Mesenchymal stem cell (in vitro differentiated cells and primary cell): Measurements from ENCODE around the gene KCTD10.
A peak's percentile ranks its signal among the peaks of the same experiment; 100 is the strongest.

ENCODE experiments used
- DNase-seq: peaks from one replicate; pipeline ENCODE4 v3.0.0-alpha.2; 2013
- H2AFZ ChIP-seq: one replicate; pipeline ENCODE4 v1.6.1; 2013; ENCODE audit warnings: low read depth, mild to moderate bottlenecking, control low read depth, inconsistent platforms, low read length, moderate library complexity
- H2AK5ac ChIP-seq: 2 replicates; pipeline ENCODE4 v1.6.1; 2013; ENCODE audit warnings: low read length, moderate library complexity, mild to moderate bottlenecking, inconsistent platforms; ENCODE audit not compliant: severe bottlenecking
- H2BK120ac ChIP-seq: one replicate; pipeline ENCODE4 v1.6.1; 2013; ENCODE audit warnings: low read depth, mild to moderate bottlenecking, inconsistent platforms, low read length, moderate library complexity
- H2BK12ac ChIP-seq, 2 experiments: one replicate each; pipeline ENCODE4 v1.6.1; 2013; ENCODE audit warnings: inconsistent platforms in 2 of 2, low read length in 2 of 2, mild to moderate bottlenecking in 2 of 2, moderate library complexity in 2 of 2, control low read depth in 1 of 2
- H2BK15ac ChIP-seq: one replicate; pipeline ENCODE4 v1.6.1; 2013; ENCODE audit warnings: mild to moderate bottlenecking, low read depth, inconsistent platforms; ENCODE audit not compliant: poor library complexity, severe bottlenecking
- H2BK5ac ChIP-seq: 2 replicates; pipeline ENCODE4 v1.6.1; 2013; ENCODE audit warnings: low read depth, mild to moderate bottlenecking, low read length, control low read depth, inconsistent platforms; ENCODE audit not compliant: poor library complexity, severe bottlenecking
- H3K14ac ChIP-seq, 2 experiments: one replicate each; pipeline ENCODE4 v1.6.1; 2013; ENCODE audit warnings: inconsistent platforms in 2 of 2, low read length in 2 of 2, control low read depth in 1 of 2, mild to moderate bottlenecking in 1 of 2, moderate library complexity in 1 of 2
- H3K18ac ChIP-seq, 2 experiments: one replicate each; pipeline ENCODE4 v1.6.1; 2013; ENCODE audit warnings: inconsistent platforms in 2 of 2, low read length in 2 of 2, control low read depth in 1 of 2, low read depth in 1 of 2, mild to moderate bottlenecking in 1 of 2
- H3K23ac ChIP-seq, 2 experiments: one replicate each; pipeline ENCODE4 v1.6.1; 2013; ENCODE audit warnings: inconsistent platforms in 2 of 2, low read length in 2 of 2, mild to moderate bottlenecking in 2 of 2, moderate library complexity in 2 of 2, control low read depth in 1 of 2
- H3K27ac ChIP-seq: 2 replicates; pipeline ENCODE4 v1.5.1; 2013; ENCODE audit warnings: mild to moderate bottlenecking, moderate library complexity, low read length, control low read depth, inconsistent platforms; ENCODE audit not compliant: poor library complexity, severe bottlenecking
- H3K27me3 ChIP-seq, 2 experiments: 2 replicates each; pipeline versions ENCODE4 v1.6.1 to v1.7.0; 2013; ENCODE audit warnings: low read length in 2 of 2, mild to moderate bottlenecking in 2 of 2, moderate library complexity in 2 of 2, control low read depth in 1 of 2, inconsistent platforms in 1 of 2; ENCODE audit not compliant: control insufficient read depth in 1 of 2, insufficient read depth in 1 of 2
- H3K36me3 ChIP-seq, 2 experiments: 2 replicates each; pipeline versions ENCODE4 v1.6.1 to v1.7.0; 2013; ENCODE audit warnings: low read length in 2 of 2, control low read depth in 1 of 2, inconsistent platforms in 1 of 2, low read depth in 1 of 2, mild to moderate bottlenecking in 1 of 2; ENCODE audit not compliant: insufficient read depth in 2 of 2, control insufficient read depth in 1 of 2
- H3K4ac ChIP-seq, 2 experiments: one replicate each; pipeline ENCODE4 v1.6.1; 2013; ENCODE audit warnings: inconsistent platforms in 2 of 2, low read length in 2 of 2, mild to moderate bottlenecking in 2 of 2, moderate library complexity in 2 of 2, control low read depth in 1 of 2, low read depth in 1 of 2
- H3K4me1 ChIP-seq: 2 replicates; pipeline ENCODE4 v1.6.1; 2013; ENCODE audit warnings: low read depth, low read length, control low read depth; ENCODE audit not compliant: control insufficient read depth, insufficient read depth
- H3K4me2 ChIP-seq: 2 replicates; pipeline ENCODE4 v1.6.1; 2013; ENCODE audit warnings: low read length, mild to moderate bottlenecking, inconsistent platforms; ENCODE audit not compliant: poor library complexity, severe bottlenecking
- H3K4me3 ChIP-seq, 2 experiments: 2 replicates each; pipeline versions ENCODE4 v1.5.1 to v1.7.0; 2013; ENCODE audit warnings: low read length in 2 of 2, mild to moderate bottlenecking in 2 of 2, control low read depth in 1 of 2, low read depth in 1 of 2; ENCODE audit not compliant: insufficient read depth in 1 of 2
- H3K79me1 ChIP-seq: replicated peaks from 2 replicates; pipeline ENCODE4 v1.6.1; 2013; ENCODE audit warnings: mild to moderate bottlenecking, control low read depth, low read length, inconsistent platforms; ENCODE audit not compliant: poor library complexity, severe bottlenecking
- H3K9ac ChIP-seq: 2 replicates; pipeline ENCODE4 v1.7.0; 2013; ENCODE audit warnings: mild to moderate bottlenecking, low read length, moderate library complexity
- H3K9me3 ChIP-seq: 2 replicates; pipeline ENCODE4 v1.7.0; 2013; ENCODE audit warnings: mild to moderate bottlenecking, low read length; ENCODE audit not compliant: control insufficient read depth
- H4K8ac ChIP-seq: one replicate; pipeline ENCODE4 v1.6.1; 2013; ENCODE audit warnings: inconsistent platforms, mild to moderate bottlenecking, low read length, moderate library complexity
- H4K91ac ChIP-seq: one replicate; pipeline ENCODE4 v1.6.1; 2013; ENCODE audit warnings: mild to moderate bottlenecking, low read length, inconsistent platforms
- WGBS: methylation state at CpG from one replicate; pipeline ENCODE4 v1.1.7; 2013; ENCODE audit warnings: mixed read lengths; 5-methylcytosine and 5-hydroxymethylcytosine counted together

KCTD10 gene

DNA sequence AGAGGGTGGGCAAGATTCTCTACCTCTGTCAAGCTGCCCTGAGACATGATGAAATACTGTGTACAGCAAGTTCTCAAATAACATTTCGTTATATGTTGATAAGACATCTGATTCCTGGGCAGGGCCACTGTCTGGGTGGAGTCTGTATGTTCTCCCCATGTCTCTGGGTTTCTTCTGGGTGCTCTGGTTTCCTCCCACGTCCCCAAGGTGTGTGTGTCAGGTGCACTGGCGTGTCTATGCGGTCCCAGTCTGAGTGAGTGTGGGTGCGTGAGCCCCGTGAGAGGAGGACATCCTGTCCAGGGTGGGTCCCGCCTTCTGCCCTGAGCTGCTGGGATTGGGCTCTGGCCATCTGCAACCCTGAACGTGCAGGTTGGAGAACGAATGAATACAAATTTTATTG is 29.6 kb downstream of the KCTD10 start:
- Histone ChIP-seq H3K9me3 (no peaks in the 10 kb centered on the region), H2BK15ac (peak overlapping the region; percentile 8), H4K8ac (no peak overlapping the region), H3K27me3 (no peaks in the 10 kb centered on the region), H2BK12ac (no peak overlapping the region), H3K23ac (no peak overlapping the region), H3K14ac (no peak overlapping the region), H3K27ac (no peak overlapping the region), H2BK120ac (no peak overlapping the region), H2AFZ (no peak overlapping the region), H2BK5ac (no peak overlapping the region), H3K4me2 (no peak overlapping the region), H4K91ac (no peak overlapping the region), H3K4me3 (no peak overlapping the region), H2AK5ac (peak overlapping the region; percentile 3), H3K9ac (no peak overlapping the region), H3K4me1 (peaks cover 12% of the 10 kb centered on the region), H3K79me1 (peaks cover 40% of the 10 kb centered on the region), H3K36me3 (peaks cover 47 to 77% of the 10 kb centered on the region in 2 experiments), H3K4ac (no peak overlapping the region), H3K18ac (no peak overlapping the region)
- DNase-seq: no peak
- WGBS: 97% methylated on average over 7 of the region's 9 CpGs

DNA sequence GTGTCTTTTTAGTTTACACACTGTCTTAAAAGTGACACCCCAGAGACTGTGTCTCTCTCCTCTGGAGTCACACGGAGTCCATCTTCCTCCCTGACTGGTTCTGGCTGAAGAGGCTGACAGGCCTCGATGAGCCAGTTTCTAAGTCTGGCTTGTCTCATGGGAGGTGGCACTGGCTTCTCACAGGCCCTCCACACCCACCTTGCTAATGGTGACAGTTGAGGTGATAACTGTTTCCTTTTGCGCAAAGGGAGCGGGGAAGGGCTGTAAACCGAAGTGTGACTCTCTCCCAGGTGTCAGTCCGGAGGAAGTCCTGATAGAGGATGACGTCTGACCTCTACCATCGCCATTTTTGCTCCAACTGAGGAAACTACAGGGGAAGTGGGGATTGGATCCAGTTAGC is 30.2 kb downstream of the KCTD10 start:
- H4K91ac ChIP-seq: no peak overlapping the region
- WGBS: 97% methylated on average over 8 of the region's 8 CpGs
- peak overlapping the region; percentile 8 for H2BK15ac ChIP-seq
- no peak overlapping the region for H3K23ac ChIP-seq
- no peak overlapping the region for H3K27ac ChIP-seq
- no peaks in the 10 kb centered on the region for H3K9me3 ChIP-seq
- peaks cover 45 to 75% of the 10 kb centered on the region in 2 experiments for H3K36me3 ChIP-seq
- H2AFZ ChIP-seq: no peak overlapping the region
- H3K4ac ChIP-seq: no peak overlapping the region
- H2BK5ac ChIP-seq: no peak overlapping the region
- no peak overlapping the region for H3K18ac ChIP-seq
- H2BK120ac ChIP-seq: no peak overlapping the region
- no peak for DNase-seq
- no peaks in the 10 kb centered on the region for H3K27me3 ChIP-seq
- H3K14ac ChIP-seq: no peak overlapping the region
- no peak overlapping the region for H3K4me3 ChIP-seq
- peaks cover 12% of the 10 kb centered on the region for H3K4me1 ChIP-seq
- no peak overlapping the region for H3K4me2 ChIP-seq
- H2AK5ac ChIP-seq: peak overlapping the region; percentile 30
- H2BK12ac ChIP-seq: no peak overlapping the region
- no peak overlapping the region for H4K8ac ChIP-seq
- no peak overlapping the region for H3K9ac ChIP-seq
- peaks cover 34% of the 10 kb centered on the region for H3K79me1 ChIP-seq

DNA sequence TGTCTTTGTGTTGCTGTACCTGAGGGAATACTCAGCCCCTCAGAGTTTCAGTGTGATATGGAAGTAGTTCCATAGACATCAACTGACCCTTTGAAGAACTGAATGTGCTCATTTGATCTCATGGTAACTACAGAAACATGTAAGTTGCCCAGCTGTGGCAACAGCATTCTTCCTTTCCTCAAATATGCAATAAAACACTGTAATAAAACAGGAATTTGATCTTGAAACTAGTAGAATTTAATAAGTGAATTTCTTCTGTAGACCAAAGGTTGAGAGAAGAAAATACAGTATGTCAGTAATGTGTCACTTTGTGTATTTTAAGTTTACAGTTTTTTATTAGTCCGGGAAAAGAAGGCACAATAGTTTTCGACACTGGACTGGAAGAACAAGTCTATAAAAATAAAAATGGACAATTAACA is 31.9 kb downstream of the KCTD10 start:
- no peak overlapping the region for H4K91ac ChIP-seq
- H3K4me1 ChIP-seq: peaks cover 11% of the 10 kb centered on the region
- H2BK12ac ChIP-seq: no peak overlapping the region
- H3K4me3 ChIP-seq: no peak overlapping the region
- no peak overlapping the region for H2AFZ ChIP-seq
- no peak overlapping the region for H3K4ac ChIP-seq
- no peak overlapping the region for H3K23ac ChIP-seq
- H3K14ac ChIP-seq: no peak overlapping the region
- H3K27ac ChIP-seq: peak overlapping the region; percentile 89
- WGBS: 97% methylated on average over 2 of the region's 2 CpGs
- no peak overlapping the region for H2BK5ac ChIP-seq
- H2BK120ac ChIP-seq: no peak overlapping the region
- peaks cover 30 to 58% of the 10 kb centered on the region in 2 experiments for H3K36me3 ChIP-seq
- H3K79me1 ChIP-seq: peaks cover 22% of the 10 kb centered on the region
- no peak overlapping the region for H2BK15ac ChIP-seq
- H4K8ac ChIP-seq: no peak overlapping the region
- no peak for DNase-seq
- H3K9me3 ChIP-seq: no peaks in the 10 kb centered on the region
- H3K9ac ChIP-seq: peak overlapping the region; percentile 51
- H3K4me2 ChIP-seq: no peak overlapping the region
- H3K27me3 ChIP-seq: no peaks in the 10 kb centered on the region
- H3K18ac ChIP-seq: no peak overlapping the region
- H2AK5ac ChIP-seq: no peak overlapping the region

DNA sequence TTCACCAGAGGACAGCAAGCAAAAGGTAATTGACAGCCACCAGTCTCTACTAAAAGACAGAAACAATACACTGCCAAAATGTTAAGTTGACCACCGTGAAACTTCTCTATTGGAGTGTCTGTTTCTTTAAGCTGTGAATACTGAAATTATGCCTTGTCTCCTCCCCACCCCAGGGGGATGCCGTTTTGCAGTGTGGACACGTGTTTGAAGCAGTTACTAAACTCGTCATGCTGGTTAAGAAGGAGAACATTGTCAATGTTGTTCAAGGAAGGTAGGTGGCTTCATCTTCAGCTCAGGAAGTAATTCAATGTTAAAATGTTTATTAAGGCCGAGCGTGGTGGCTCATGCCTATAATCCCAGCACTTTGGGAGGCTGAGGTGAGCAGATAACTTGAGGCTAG is 32.8 kb downstream of the KCTD10 start:
- H2BK5ac ChIP-seq: peak overlapping the region; percentile 35
- H2AFZ ChIP-seq: no peak overlapping the region
- H3K79me1 ChIP-seq: peaks cover 20% of the 10 kb centered on the region
- H3K4ac ChIP-seq: no peak overlapping the region
- H3K9me3 ChIP-seq: no peaks in the 10 kb centered on the region
- H3K4me3 ChIP-seq: peak overlapping the region in 1 of 2 experiments; percentile 19
- no peak overlapping the region for H3K18ac ChIP-seq
- 88% methylated on average over 6 of the region's 6 CpGs for WGBS
- H2BK120ac ChIP-seq: no peak overlapping the region
- H3K27me3 ChIP-seq: no peaks in the 10 kb centered on the region
- H3K23ac ChIP-seq: no peak overlapping the region
- peak overlapping the region; percentile 47 for H2AK5ac ChIP-seq
- H2BK12ac ChIP-seq: no peak overlapping the region
- H4K91ac ChIP-seq: no peak overlapping the region
- H3K4me2 ChIP-seq: no peak overlapping the region
- peak overlapping the region; percentile 12 for H3K9ac ChIP-seq
- no peak overlapping the region for H2BK15ac ChIP-seq
- H3K36me3 ChIP-seq: peaks cover 27 to 50% of the 10 kb centered on the region in 2 experiments
- H3K14ac ChIP-seq: no peak overlapping the region
- H4K8ac ChIP-seq: no peak overlapping the region
- peaks cover 10% of the 10 kb centered on the region for H3K4me1 ChIP-seq
- DNase-seq: no peak
- peak overlapping the region; percentile 89 for H3K27ac ChIP-seq
